Breast epithelium (tissue), 4 donors: ENCODE data around the gene PBRM1. TPM values are rescaled to one million over a fixed set of nuclear protein-coding genes. Genes with fewer than 3 reads are reported as not detected.

Experiments
- DNase-seq, 2 donors: peaks; one replicate each; pipeline ENCODE4 v3.0.0-alpha.2; 2019; ENCODE audit warnings: low spot score in 2 of 2
- H3K27ac ChIP-seq, 2 donors: fragments of 200-600 bp; sonication (generic) in 1 of 2; one replicate each; pipeline ENCODE4 v1.5.1; 2016 to 2019; ENCODE audit warnings: mild to moderate bottlenecking in 1 of 2
- H3K27me3 ChIP-seq, 2 donors: fragments of 200-600 bp; sonication (generic) in 1 of 2; one replicate each; pipeline versions ENCODE4 v1.5.1 to v1.6.0; 2017 to 2019; ENCODE audit warnings: control low read depth in 1 of 2, mild to moderate bottlenecking in 1 of 2
- H3K36me3 ChIP-seq: fragments of 200-600 bp; one replicate; pipeline ENCODE4 v1.5.1; 2019
- H3K4me1 ChIP-seq, 2 donors: fragments of 200-600 bp; sonication (generic); one replicate each; pipeline ENCODE4 v1.5.1; 2016 to 2019; ENCODE audit warnings: control low read depth in 1 of 2
- H3K4me3 ChIP-seq, 3 donors: fragments of 200-600 bp; sonication (generic); 1 replicate in 2 of 3; 2 replicates in 1 of 3; pipeline ENCODE4 v1.5.1; 2016 to 2019; ENCODE audit warnings: mild to moderate bottlenecking in 3 of 3, moderate library complexity in 2 of 3
- H3K9me3 ChIP-seq, 2 donors: fragments of 200-600 bp; sonication (generic) in 1 of 2; one replicate each; pipeline ENCODE4 v1.5.1; 2016 to 2019; ENCODE audit warnings: control low read depth in 1 of 2
- CTCF ChIP-seq, 3 donors: fragments of 450-650 bp; IDR thresholded peaks; one replicate each; pipeline ENCODE4 v1.5.1; 2016 to 2017; ENCODE audit warnings: antibody characterized with exemption in 3 of 3, mild to moderate bottlenecking in 3 of 3, moderate library complexity in 3 of 3
- POLR2A ChIP-seq: fragments of 450-650 bp; IDR thresholded peaks from one replicate; pipeline ENCODE4 v1.6.1; 2016; ENCODE audit warnings: antibody characterized with exemption, mild to moderate bottlenecking, moderate library complexity
- POLR2AphosphoS5 ChIP-seq, 3 donors: sonication (generic); formaldehyde crosslinking; IDR thresholded peaks; one replicate each; pipeline ENCODE4 v1.6.1; 2017; ENCODE audit warnings: antibody characterized with exemption in 3 of 3
- intact Hi-C: fragments of 100-400 bp; cut with DNase I; formaldehyde crosslinking; loops from one replicate; pipeline ENCODE4 v1.15.1; 2023; ENCODE audit warnings: low total_unique reads
- total RNA-seq, 3 donors: library from RNA; depleted of rRNA; stranded (reverse); fragments of >200 nt; gene quantifications; one replicate each; pipeline ENCODE4 v1.1.0, GENCODE V29; 2016

PBRM1 gene
- total RNA-seq, 3 donors from 2014 or later, result 81.0 to 98.7 (median 98.6) TPM

GRCh38 chr3:52535411-52536111 is 150.2 kb downstream of the PBRM1 start:
- peak overlapping the region; percentile 89 to 94 for H3K27ac ChIP-seq
- no peak for TF ChIP-seq CTCF (IDR thresholded peaks at IDR 0.05)
- no peak for TF ChIP-seq POLR2A
- no peak for TF ChIP-seq POLR2AphosphoS5 (IDR thresholded peaks at IDR 0.05)
- peaks cover 16 to 19% of the 10 kb centered on the region in 2 donors for H3K4me1 ChIP-seq
- H3K9me3 ChIP-seq, result no peaks in the 10 kb centered on the region
- H3K36me3 ChIP-seq, result no peaks in the 10 kb centered on the region
- no peak for DNase-seq
- no peaks in the 10 kb centered on the region for H3K27me3 ChIP-seq
- intact Hi-C loops, result loop anchor here (10.0 kb wide), 2 partner anchors 61 to 169 kb away; partner anchors contain the start of genes GLT8D1 and SPCS1
- peak overlapping the region in 2 of 3 donors; percentile 76 to 97 for H3K4me3 ChIP-seq

- Histone ChIP-seq H3K9me3 (no peaks in the 10 kb centered on the region), H3K4me1 (peaks cover 16 to 19% of the 10 kb centered on the region in 2 donors), H3K36me3 (no peaks in the 10 kb centered on the region), H3K27ac (peak overlapping the region; percentile 73 to 94), H3K27me3 (no peaks in the 10 kb centered on the region), H3K4me3 (peak overlapping the region; percentile 53 to 97 (median 70))
- no peak for DNase-seq
- intact Hi-C loops, result loop anchor here (10.0 kb wide), 2 partner anchors 60 to 170 kb away; partner anchors contain the start of genes GLT8D1 and SPCS1
- TF ChIP-seq CTCF (IDR thresholded peaks at IDR 0.05) (no peak), POLR2AphosphoS5 (IDR thresholded peaks at IDR 0.05) (peak in 1 of 3 donors; percentile 23), POLR2A (no peak)
Measured at GRCh38 chr3:52534281-52535183, 151.2 kb downstream of the PBRM1 start.

GRCh38 chr3:52533623-52534280 is 152.0 kb downstream of the PBRM1 start, which contains the start of gene NT5DC2:
NT5DC2 (minus strand) TSS chr3:52533857; CDS start chr3:52533737, 120 bp downstream.
- intact Hi-C loops, result loop anchor here (10.0 kb wide), 2 partner anchors 59 to 171 kb away; partner anchors contain the start of genes GLT8D1 and SPCS1
- peaks cover 16 to 19% of the 10 kb centered on the region in 2 donors for H3K4me1 ChIP-seq
- TF ChIP-seq POLR2A, result no peak
- no peak for TF ChIP-seq POLR2AphosphoS5 (IDR thresholded peaks at IDR 0.05)
- TF ChIP-seq CTCF (IDR thresholded peaks at IDR 0.05), result no peak

GRCh38 chr3:52532838-52533622 is 152.7 kb downstream of the PBRM1 start:
- H3K27me3 ChIP-seq, result no peaks in the 10 kb centered on the region
- intact Hi-C loops, result loop anchor here (10.0 kb wide), 2 partner anchors 58 to 172 kb away; partner anchors contain the start of genes GLT8D1 and SPCS1
- no peaks in the 10 kb centered on the region for H3K9me3 ChIP-seq
- TF ChIP-seq POLR2A (no peak), POLR2AphosphoS5 (IDR thresholded peaks at IDR 0.05) (peak in 1 of 3 donors; percentile 3)
- DNase-seq, result peak in 1 of 2 donors; percentile 19
- H3K27ac ChIP-seq, result peak overlapping the region; percentile 60 to 94
- peak overlapping the region; percentile 64 to 97 (median 70) for H3K4me3 ChIP-seq
- H3K4me1 ChIP-seq, result peaks cover 16% of the 10 kb centered on the region in 2 donors
- no peaks in the 10 kb centered on the region for H3K36me3 ChIP-seq

More at GRCh38 chr3:52533623-52534280, 152.0 kb downstream of the PBRM1 start, which contains the start of gene NT5DC2:
- Histone ChIP-seq H3K4me3 (peak within 1 kb of the TSS; percentile 64 to 97 (median 70)), H3K27me3 (no peaks in the 10 kb centered on the region), H3K36me3 (no peaks in the 10 kb centered on the region), H3K27ac (peak within 1 kb of the TSS; percentile 73 to 94), H3K9me3 (no peaks in the 10 kb centered on the region)
- peak in 1 of 2 donors; percentile 46 for DNase-seq
